GM12878 (cell line): ENCODE measurements around the gene CCDC149. TPM values are rescaled to one million over a fixed set of nuclear protein-coding genes. Genes with fewer than 3 reads are reported as not detected.

Experiments used
- ATAC-seq: fragments of 200-7000 bp; cut with Tn5 transposase; 3 replicates; pipeline ENCODE4 v1.9.1; 2020; ENCODE audit warnings: mild to moderate bottlenecking, moderate library complexity
- BruUV-seq: library from RNA; stranded (reverse); fragments of 400-500 nt; replicated peaks from 2 replicates; lab custom pipeline; 2021; lab: Mats Ljungman, UMichigan
- CTCF ChIA-PET: fragments of 300-600 bp; sonication (Branson Sonifier 250); formaldehyde crosslinking; extraction: SDS; loops from one replicate; lab custom pipeline; 2021; ENCODE audit warnings: inconsistent platforms; lab: Yijun Ruan, JAX
- POLR2A ChIA-PET: fragments of 350-600 bp; formaldehyde crosslinking; extraction: SDS; loops from one replicate; lab custom pipeline; 2021; ENCODE audit warnings: inconsistent platforms; lab: Charles Lee
- RAD21 ChIA-PET: fragments of 300-600 bp; sonication (Branson Sonifier 250); formaldehyde crosslinking; loops from one replicate; lab custom pipeline; 2023; ENCODE audit warnings: antibody characterized with exemption; ENCODE audit not compliant: unreplicated experiment; lab: Charles Lee
- SMC1A ChIA-PET: fragments of 300-600 bp; sonication (Branson Sonifier 250); formaldehyde crosslinking; loops from one replicate; lab custom pipeline; 2023; ENCODE audit not compliant: unreplicated experiment, uncharacterized antibody; lab: Charles Lee
- DNase-seq: peaks from one replicate; pipeline ENCODE4 v3.0.0-alpha.2; 2011; ENCODE audit warnings: low read depth, low spot score
- FAIRE-seq: peaks from 3 replicates; lab custom pipeline; 2011; peaks lifted over from hg19 to GRCh38; lab: Jason Lieb, UNC
- H2AFZ ChIP-seq: 2 replicates; pipeline ENCODE4 v1.6.0; 2011; ENCODE audit warnings: low read depth, low read length, control low read depth; ENCODE audit not compliant: control insufficient read depth
- H3K27ac ChIP-seq: 2 replicates; pipeline ENCODE4 v1.5.1; 2011; ENCODE audit warnings: control low read depth; ENCODE audit not compliant: control insufficient read depth, insufficient read depth
- H3K27me3 ChIP-seq, 2 experiments: replicated peaks in 1 of 2; 2 replicates each; pipeline versions ENCODE4 v1.6.0 to v1.6.1; 2011; ENCODE audit warnings: low read length in 1 of 2; ENCODE audit not compliant: control insufficient read depth in 2 of 2, insufficient read depth in 2 of 2
- H3K36me3 ChIP-seq, 2 experiments: 2 replicates each; pipeline ENCODE4 v1.5.1; 2011; ENCODE audit warnings: low read length in 1 of 2; ENCODE audit not compliant: control insufficient read depth in 2 of 2, insufficient read depth in 2 of 2
- H3K4me1 ChIP-seq: 2 replicates; pipeline ENCODE4 v1.6.1; 2011; ENCODE audit warnings: mild to moderate bottlenecking, low read length, moderate library complexity, mixed read lengths; ENCODE audit not compliant: control insufficient read depth, insufficient read depth
- H3K4me2 ChIP-seq: 2 replicates; pipeline ENCODE4 v1.6.0; 2011; ENCODE audit warnings: control low read depth; ENCODE audit not compliant: control insufficient read depth, insufficient read depth
- H3K4me3 ChIP-seq: fragments of 200-600 bp; sonication (generic); 2 replicates; pipeline ENCODE4 v1.5.1; 2016
- H3K79me2 ChIP-seq: 2 replicates; pipeline ENCODE4 v1.6.0; 2011; ENCODE audit warnings: low read length; ENCODE audit not compliant: control insufficient read depth, insufficient read depth
- H3K9ac ChIP-seq: 2 replicates; pipeline ENCODE4 v1.8.0; 2011; ENCODE audit warnings: low read length, control low read depth, mixed read lengths; ENCODE audit not compliant: control insufficient read depth, insufficient read depth
- H3K9me3 ChIP-seq: replicated peaks from 3 replicates; pipeline ENCODE4 v1.5.1; 2011; ENCODE audit warnings: mild to moderate bottlenecking, low read length; ENCODE audit not compliant: control insufficient read depth, insufficient read depth
- H4K20me1 ChIP-seq: 2 replicates; pipeline ENCODE4 v1.6.0; 2011; ENCODE audit not compliant: control insufficient read depth, insufficient read depth
- CBX3 ChIP-seq: fragments of 200-600 bp; sonication (generic); IDR thresholded peaks from 2 replicates; pipeline ENCODE4 v1.6.1; 2016; ENCODE audit warnings: low read depth, borderline replicate concordance
- CEBPB ChIP-seq, 2 experiments: fragments of 150-350 bp in 1 of 2; IDR thresholded peaks; 2 replicates each; pipeline ENCODE4 v1.6.1; 2012 to 2014; ENCODE audit warnings: low read depth in 2 of 2, low read length in 2 of 2, borderline replicate concordance in 1 of 2, inconsistent platforms in 1 of 2
- MAX ChIP-seq: IDR thresholded peaks from 2 replicates; pipeline ENCODE4 v1.6.1; 2012; ENCODE audit warnings: low read depth, low read length, improper control_type of control experiment
- PAX8 ChIP-seq: fragments of 450-650 bp; IDR thresholded peaks from 2 replicates; pipeline ENCODE4 v1.6.1; 2017; ENCODE audit warnings: mild to moderate bottlenecking, moderate library complexity
- POLR2A ChIP-seq: IDR thresholded peaks from 2 replicates; pipeline ENCODE4 v1.6.1; 2011; ENCODE audit warnings: low read depth, mild to moderate bottlenecking, low read length
- POLR2AphosphoS5 ChIP-seq: IDR thresholded peaks from 2 replicates; pipeline ENCODE4 v1.6.1; 2011; ENCODE audit warnings: mild to moderate bottlenecking, low read length, inconsistent platforms
- PRDM15 ChIP-seq: fragments of 450-650 bp; formaldehyde crosslinking; IDR thresholded peaks from 2 replicates; pipeline ENCODE4 v1.4.0; 2020; ENCODE audit warnings: mild to moderate bottlenecking, moderate library complexity
- RAD21 ChIP-seq: IDR thresholded peaks from 2 replicates; pipeline ENCODE4 v1.6.1; 2011; ENCODE audit warnings: mild to moderate bottlenecking, low read depth, low read length, moderate library complexity; ENCODE audit not compliant: insufficient read depth
- RAD51 ChIP-seq: fragments of 450-650 bp; IDR thresholded peaks from 2 replicates; pipeline ENCODE4 v1.6.1; 2016; ENCODE audit warnings: moderate library complexity, mild to moderate bottlenecking, inconsistent platforms
- RBBP5 ChIP-seq: fragments of 200-600 bp; sonication (generic); conservative IDR thresholded peaks from 2 replicates; pipeline ENCODE4 v1.6.1; 2016
- TCF12 ChIP-seq: IDR thresholded peaks from 2 replicates; pipeline ENCODE4 v1.6.1; 2011; ENCODE audit warnings: low read depth, mild to moderate bottlenecking, low read length
- YBX1 ChIP-seq: fragments of 450-650 bp; IDR thresholded peaks from 2 replicates; pipeline ENCODE4 v1.6.1; 2016; ENCODE audit warnings: antibody characterized with exemption
- ZBED1 ChIP-seq: IDR thresholded peaks from 2 replicates; pipeline ENCODE4 v1.6.1; 2016; ENCODE audit warnings: borderline replicate concordance
- ZNF274 ChIP-seq: IDR thresholded peaks from one replicate; pipeline ENCODE4 v1.8.0; 2011; ENCODE audit not compliant: insufficient read length, insufficient read depth
- ZNF622 ChIP-seq: fragments of 450-650 bp; IDR thresholded peaks from 2 replicates; pipeline ENCODE4 v1.6.1; 2017; ENCODE audit warnings: mild to moderate bottlenecking, inconsistent platforms
- WGBS: methylation state at CpG from one replicate; pipeline ENCODE4 v1.1.6; 2016; ENCODE audit warnings: low lambda C conversion rate; ENCODE audit not compliant: insufficient replicate concordance, insufficient coverage; ENCODE audit errors: missing lambda C conversion rate; 5-methylcytosine and 5-hydroxymethylcytosine counted together
- in situ Hi-C: fragments of 300-500 bp; cut with MboI; formaldehyde crosslinking; loops from 9 replicates; pipeline ENCODE4 v1.14.3; 2018; ENCODE audit warnings: mixed read lengths
- intact Hi-C: fragments of 100-400 bp; cut with micrococcal nuclease; formaldehyde crosslinking; loops from one replicate; pipeline ENCODE4 v1.14.2; 2022; ENCODE audit not compliant: unreplicated experiment
- polyA plus RNA-seq, 11 experiments: library from polyadenylated mRNA; depleted of rRNA in 4 of 11; unstranded in 6 of 11; stranded (reverse) in 5 of 11; fragments of >200 nt; fragmentation: Nextera tagmentation in 4 of 11; fragmentation: Illumina TruSeq in 1 of 11; extraction: Ambion mirVana in 4 of 11; extraction: Trizol in 1 of 11; gene quantifications; 1 replicate in 1 of 11; 2 replicates in 10 of 11; pipeline versions ENCODE4 v1.2.1 to v1.2.3, GENCODE V29; 2011 to 2016; ENCODE audit warnings: inconsistent platforms in 2 of 11, missing spikeins in 2 of 11, low read depth in 1 of 11
- total RNA-seq, 4 experiments: library from RNA; depleted of rRNA in 3 of 4; stranded (reverse); fragments of >200 nt in 3 of 4; fragmentation: Illumina TruSeq in 1 of 4; extraction: Trizol in 1 of 4; gene quantifications; 2 replicates each; pipeline versions ENCODE4 v1.2.1 to v1.2.3, GENCODE V29; 2013 to 2021
- TF ChIP-seq, protein P1 (sequence below): fragments of 450-650 bp; IDR thresholded peaks from 2 replicates; pipeline ENCODE4 v1.6.1; 2014; ENCODE audit warnings: mild to moderate bottlenecking

The CCDC149 gene
- total and polyA plus RNA-seq, 10 of the 15 experiments (the other 5 are each of a cell fraction or from before 2014, with no cell fraction given) = 0.03 to 0.04 (median 0.04) TPM; not detected in 7

GRCh38 chr4:24842356-24842755, 70.5 kb downstream of the CCDC149 start:
- Histone ChIP-seq H3K9ac (no peak overlapping the region), H3K79me2 (no peaks in the 10 kb centered on the region), H3K9me3 (no peaks in the 10 kb centered on the region), H3K36me3 (no peaks in the 10 kb centered on the region), H3K4me3 (no peak overlapping the region), H2AFZ (no peak overlapping the region), H3K27ac (no peak overlapping the region), H3K4me2 (no peak overlapping the region), H3K27me3 (peaks cover 0 to 2% of the 10 kb centered on the region in 2 experiments; a peak in 2 of 4 replicates), H3K4me1 (no peaks in the 10 kb centered on the region; the same call in 1 of the 2 replicates), H4K20me1 (no peaks in the 10 kb centered on the region)
- FAIRE-seq = no peak
- DNase-seq = no peak
- RAD21 ChIA-PET = no interaction called here
- POLR2A ChIA-PET = no interaction called here
- CTCF ChIA-PET = interaction anchor here (0.6 to 0.7 kb wide), 2 partner anchors 9 to 190 kb away, joined by 3 read pairs; no protein-coding TSS in a partner anchor
- SMC1A ChIA-PET = no interaction called here
- in situ Hi-C loops = no loop called here
- no peak for TF ChIP-seq RBBP5
- no peak for TF ChIP-seq ZNF622
- TF ChIP-seq YBX1 = no peak
- no peak for TF ChIP-seq ZNF274
- no peak for TF ChIP-seq CEBPB (IDR thresholded peaks at IDR 0.05; ENCODE audit: borderline replicate concordance in 1 of 2, low read depth in 2 of 2, low read length in 2 of 2)
- TF ChIP-seq TCF12 = no peak
- no peak for TF ChIP-seq ZBED1
- TF ChIP-seq RAD21 = no peak
- TF ChIP-seq RAD51 = no peak
- no peak for TF ChIP-seq CBX3
- TF ChIP-seq POLR2AphosphoS5 = no peak
- TF ChIP-seq POLR2A = no peak
- TF ChIP-seq PAX8 = no peak
- TF ChIP-seq, protein P1, sequence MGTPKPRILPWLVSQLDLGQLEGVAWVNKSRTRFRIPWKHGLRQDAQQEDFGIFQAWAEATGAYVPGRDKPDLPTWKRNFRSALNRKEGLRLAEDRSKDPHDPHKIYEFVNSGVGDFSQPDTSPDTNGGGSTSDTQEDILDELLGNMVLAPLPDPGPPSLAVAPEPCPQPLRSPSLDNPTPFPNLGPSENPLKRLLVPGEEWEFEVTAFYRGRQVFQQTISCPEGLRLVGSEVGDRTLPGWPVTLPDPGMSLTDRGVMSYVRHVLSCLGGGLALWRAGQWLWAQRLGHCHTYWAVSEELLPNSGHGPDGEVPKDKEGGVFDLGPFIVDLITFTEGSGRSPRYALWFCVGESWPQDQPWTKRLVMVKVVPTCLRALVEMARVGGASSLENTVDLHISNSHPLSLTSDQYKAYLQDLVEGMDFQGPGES = no peak
- no peak for TF ChIP-seq PRDM15 (CRISPR knock-in tag)
- no peak for TF ChIP-seq MAX
- ATAC-seq = no peak
- intact Hi-C loops = no loop called here
- BruUV-seq = no TSS peak
- WGBS = 67% methylated on average over 9 of the region's 9 CpGs
